ENCODE data around the gene COL25A1.
"Not testable (repeated sequence)": the region's sequence is repeated elsewhere in the genome, so short reads cannot be mapped to it uniquely, and the experiment has no call there.

COL25A1 gene

DNA sequence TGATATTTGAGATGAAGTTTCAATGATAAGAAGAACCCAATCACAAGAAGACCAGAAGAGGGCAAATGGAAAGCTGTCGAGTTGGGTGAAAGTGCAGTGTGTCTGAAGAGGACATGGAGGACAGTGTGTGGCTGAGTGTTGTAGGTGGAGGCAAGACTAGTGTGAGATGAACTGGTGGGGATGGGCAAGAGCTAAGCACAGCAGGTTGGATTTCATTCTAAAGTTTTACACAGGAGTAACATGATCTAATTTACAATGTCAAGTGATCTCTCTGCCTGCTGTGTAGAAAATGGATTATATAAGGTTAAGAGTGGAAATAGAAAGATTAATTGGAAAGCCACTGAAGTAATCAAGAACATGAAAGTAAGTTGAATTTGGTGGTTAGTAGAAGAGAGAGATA, 331.0 kb downstream of the COL25A1 start:
- DNase-seq (ENCODE audit: low read depth in 2 of 2, low spot score in 1 of 2), result no peak

DNA sequence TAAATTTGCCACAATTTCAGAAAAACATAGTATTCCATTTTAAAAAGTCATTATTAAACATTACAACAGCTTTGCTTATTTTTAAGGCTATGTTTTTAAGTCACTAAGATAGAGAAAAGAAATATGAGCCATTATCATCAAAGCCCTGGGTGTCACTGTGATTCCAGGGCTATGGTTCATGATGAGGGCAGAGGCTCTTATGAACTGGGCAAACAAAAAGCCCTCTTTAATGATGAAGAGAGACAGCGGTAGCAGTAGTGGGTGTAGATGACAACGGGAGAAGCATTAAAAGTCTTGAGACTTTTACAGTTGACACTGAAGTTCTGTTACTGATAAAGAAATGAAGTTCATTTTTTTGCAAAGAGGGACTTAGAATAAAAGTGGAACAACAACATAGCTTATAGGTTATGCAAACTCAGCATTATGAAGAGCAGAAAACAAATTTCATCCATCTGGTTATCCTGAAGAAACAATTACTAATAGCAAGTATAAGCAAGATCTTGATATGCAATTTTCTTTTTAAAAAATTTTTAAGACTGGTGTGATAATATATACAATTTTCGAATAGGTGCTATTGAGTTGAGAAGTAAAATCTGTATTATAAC, 336.9 kb downstream of the COL25A1 start:
- DNase-seq (ENCODE audit: low read depth in 2 of 2, low spot score in 1 of 2), result no peak

DNA sequence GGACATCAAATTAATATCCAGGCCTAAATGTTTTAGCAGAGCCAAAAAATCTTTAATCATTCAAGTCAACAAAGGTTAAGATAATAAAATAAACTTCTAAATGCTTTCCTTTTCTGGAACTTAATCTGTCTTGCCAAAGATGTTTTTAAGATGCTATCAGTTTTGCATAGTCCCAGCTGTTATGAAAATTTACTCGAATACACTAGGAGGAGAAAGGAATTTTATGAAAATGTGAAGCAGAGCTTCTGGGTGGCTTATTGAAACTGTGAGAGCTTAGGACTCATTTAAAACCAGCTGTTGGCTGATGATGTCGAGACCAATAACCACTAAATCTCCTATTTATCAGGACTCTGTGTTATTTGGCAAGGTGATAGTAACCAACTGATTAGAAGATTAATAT, 337.4 kb downstream of the COL25A1 start:
- no peak for DNase-seq (ENCODE audit: low read depth in 2 of 2, low spot score in 1 of 2)

DNA sequence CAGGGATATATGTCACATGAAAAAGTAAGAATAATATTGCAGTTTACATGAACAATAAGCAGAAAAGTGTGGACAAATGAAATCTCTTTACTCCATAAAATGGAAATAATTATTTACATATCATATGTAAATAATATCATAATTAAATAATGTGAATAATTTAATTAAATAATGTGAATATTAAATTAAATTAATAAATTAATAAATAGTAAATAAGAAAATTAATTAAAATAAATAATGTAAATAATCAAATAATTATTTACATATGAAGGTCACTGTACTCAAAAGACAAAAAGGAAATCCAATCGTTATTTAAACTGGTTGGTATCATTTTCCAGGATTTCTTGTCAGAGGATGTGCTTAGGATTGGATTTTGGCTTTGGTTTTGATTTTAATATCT, 338.5 kb downstream of the COL25A1 start:
- no peak for DNase-seq (ENCODE audit: low read depth in 2 of 2, low spot score in 1 of 2)

DNA sequence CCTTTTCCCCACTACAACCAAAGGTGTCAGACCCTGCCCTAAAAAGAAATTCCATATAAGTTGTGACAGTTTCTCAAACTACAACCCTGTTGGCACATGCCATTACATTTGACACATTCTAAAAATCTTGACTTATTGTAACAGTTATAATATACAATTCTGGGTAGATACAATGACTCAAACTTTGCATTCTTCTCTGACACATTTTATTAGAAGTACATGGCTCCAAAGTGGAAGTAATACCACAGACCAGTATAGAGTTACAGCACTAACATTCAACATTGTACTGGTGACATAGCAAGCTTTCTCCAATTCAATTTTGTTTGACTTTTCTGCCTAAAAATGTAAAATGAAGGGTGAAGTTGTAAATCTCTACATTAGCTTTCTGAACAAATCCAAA, 343.0 kb downstream of the COL25A1 start:
- DNase-seq (ENCODE audit: low read depth in 2 of 2, low spot score in 1 of 2), result no peak

DNA sequence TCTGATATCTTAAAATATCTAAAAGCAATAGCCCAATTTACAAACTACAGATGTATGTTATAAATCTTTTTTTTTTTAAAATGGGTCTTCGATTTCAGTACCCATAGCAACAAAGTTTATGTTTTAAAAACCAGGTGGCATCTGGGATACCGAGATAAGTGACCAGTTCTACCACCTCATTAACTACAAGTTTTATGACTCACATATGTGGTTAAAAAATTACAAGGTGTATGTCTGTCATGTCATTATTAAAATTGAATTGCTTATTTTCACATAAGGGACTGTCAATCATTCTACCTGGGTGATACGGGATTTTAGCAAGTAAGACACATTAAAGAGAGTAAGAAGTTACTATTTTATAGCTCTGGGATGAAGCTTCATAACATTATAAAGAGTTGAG, 347.6 kb downstream of the COL25A1 start:
- DNase-seq (ENCODE audit: low read depth in 2 of 2, low spot score in 1 of 2), result no peak

DNA sequence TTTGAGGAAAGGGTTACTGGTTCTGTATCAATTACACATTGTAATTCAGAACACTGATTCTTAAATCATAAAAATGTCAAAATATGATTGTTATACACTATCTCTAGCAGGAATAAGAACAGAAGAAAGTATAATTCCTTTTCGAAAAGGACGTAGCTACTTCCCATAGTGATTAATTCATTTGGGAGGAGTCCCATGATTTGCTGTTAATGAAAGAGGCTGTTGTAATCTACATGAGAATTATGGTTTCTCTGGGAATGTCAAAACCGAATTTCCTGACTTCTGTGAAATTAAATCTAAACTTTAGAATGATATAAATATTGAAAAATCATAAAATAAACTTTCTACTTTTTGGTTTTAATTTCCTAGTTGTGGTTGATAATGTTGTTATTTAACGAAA, 348.5 kb downstream of the COL25A1 start:
- DNase-seq (ENCODE audit: low read depth in 2 of 2, low spot score in 1 of 2), result no peak

DNA sequence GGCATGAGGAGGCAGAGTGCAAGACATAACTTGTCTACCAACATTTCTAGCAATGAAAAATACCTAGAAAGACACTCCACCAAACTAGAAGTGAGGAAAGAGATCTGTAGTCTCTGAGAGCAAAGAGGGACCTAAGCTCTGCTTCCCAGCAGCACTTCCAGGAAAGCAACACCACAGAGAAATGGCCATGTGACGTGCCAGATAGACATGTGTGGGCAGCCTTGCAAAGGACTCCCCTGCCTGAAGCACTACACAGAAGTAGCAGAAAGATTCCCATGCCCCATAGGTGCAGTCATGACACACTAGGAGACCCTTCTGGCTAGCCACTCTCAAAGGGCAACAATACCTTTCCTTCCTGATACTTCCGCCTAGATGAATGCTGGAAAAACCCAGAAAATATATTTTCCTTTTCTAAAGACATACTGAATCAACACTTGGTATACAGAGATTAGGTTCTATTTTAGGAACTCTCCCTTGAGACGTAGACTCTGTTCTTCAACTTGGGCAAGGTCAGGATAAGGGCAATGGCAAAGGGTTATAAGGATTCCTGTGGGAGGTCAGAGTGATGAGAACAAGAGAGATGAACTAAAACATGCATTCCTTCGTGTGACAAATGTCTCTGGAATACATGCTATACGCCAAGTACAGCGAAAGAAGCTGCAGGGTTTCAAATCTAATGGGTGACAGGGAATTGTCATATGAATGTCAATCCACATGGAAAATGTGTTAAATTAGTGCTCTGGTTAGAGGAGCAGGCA, 352.1 kb downstream of the COL25A1 start:
- no peak for DNase-seq (ENCODE audit: low read depth in 2 of 2, low spot score in 1 of 2)

DNA sequence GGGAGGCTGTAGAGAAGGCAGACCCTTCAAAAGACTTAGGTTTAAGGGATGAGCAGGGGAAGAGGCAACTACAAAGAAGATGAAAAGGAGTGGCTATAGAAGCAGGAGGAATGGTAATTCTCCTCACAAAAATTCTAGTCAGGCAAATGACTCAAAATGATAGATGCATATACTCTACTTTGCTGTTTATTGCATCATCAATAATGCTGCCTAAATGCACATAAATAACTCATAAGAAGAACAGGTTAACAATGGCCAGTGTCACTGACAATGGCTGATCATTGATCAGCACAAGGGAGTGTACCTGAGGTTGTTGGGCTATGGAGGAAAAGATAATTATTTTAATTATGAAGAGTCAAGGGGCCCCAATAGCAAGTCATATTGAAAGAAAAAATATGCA, 354.9 kb downstream of the COL25A1 start:
- no peak for DNase-seq (ENCODE audit: low read depth in 2 of 2, low spot score in 1 of 2)

DNA sequence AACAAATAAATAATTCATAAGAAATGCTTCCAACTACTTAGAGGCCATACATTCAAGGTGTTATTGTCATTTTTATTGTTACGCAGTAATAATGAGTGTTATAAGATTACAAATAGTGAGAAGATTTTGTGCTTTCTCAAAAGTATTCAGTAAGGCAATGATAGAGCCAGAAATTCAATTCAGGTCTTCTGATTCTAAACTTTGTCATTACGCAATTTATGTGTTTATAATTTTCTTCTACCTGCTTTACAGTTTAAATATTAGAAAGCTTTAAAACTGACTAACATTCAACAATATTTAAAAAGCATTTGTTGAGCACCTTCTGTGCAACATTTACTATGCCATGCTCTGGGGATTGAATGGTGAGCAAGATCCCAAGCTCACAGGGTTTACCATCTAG, 356.2 kb downstream of the COL25A1 start:
- no peak for DNase-seq (ENCODE audit: low read depth in 2 of 2, low spot score in 1 of 2)

DNA sequence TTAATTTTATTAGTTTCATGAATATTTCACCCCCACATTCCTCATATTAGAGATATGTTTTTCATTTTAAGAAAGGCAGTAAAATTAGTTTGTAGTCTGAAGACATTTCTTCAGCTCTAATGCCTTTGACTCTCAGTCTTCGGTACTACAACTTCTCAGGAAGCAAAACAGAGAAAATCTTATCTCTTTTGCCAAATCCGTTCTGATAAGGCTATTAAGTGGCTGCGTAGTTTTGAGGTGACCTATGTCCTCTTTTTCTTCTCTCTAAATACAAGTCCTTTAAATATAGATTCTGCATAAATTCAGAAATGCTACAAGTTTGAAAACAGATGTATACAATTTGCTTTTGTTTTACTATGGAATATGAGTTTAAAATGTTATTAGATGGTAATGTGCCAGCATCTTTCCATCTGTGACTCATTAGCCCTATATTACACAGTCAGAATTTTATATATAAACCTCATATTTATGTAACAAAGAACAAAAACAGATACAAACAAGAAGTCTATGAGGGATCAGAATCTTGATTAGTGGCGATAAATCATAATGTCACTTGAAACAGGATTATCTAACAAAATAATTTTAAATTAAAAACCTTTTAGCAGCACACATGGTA, 358.4 kb downstream of the COL25A1 start:
- no peak for DNase-seq (ENCODE audit: low read depth in 2 of 2, low spot score in 1 of 2)

DNA sequence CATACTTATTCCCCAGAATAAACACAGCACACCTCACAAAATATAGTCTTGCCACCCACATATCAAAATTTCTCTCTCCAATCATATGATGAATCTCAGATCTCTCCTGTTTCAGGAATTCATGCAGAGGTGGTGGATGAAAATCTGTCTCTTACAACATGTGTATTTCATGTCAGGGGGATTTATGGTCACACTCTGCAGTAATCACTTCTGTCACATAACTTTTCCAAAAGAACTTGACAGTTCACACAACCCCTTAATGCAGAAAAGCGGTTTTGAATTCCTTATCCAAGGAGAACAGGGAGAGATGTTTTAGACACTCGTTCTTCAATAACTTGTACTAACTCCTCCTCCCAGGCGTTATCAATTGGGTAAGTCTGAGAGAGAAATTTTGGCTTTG, 359.1 kb downstream of the COL25A1 start:
- DNase-seq (ENCODE audit: low read depth in 2 of 2, low spot score in 1 of 2), result no peak

DNA sequence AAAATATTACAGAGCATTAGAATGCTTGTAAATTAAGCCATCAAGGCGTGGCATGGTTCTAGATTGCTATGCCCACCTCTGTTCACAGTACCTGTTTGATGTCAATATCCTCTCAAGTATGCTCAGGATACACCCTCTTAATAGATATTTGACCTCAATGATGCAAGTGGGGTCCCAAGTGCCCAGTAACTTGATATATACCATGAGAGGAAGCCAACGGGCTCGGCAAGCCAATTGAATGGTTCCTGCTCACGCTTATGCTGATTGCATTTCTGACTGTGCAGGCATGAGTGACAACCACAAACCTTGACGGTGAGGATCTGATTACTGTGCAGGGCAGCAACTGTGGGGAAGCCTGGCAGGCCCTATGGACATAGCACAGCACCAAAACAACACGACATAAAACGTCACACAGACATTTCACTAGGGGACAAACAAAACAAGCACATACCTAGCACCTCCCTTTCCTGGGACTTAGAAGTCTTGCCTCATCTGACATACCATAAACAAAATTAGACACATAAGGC, 360.5 kb downstream of the COL25A1 start:
- no peak for DNase-seq (ENCODE audit: low read depth in 2 of 2, low spot score in 1 of 2)

DNA sequence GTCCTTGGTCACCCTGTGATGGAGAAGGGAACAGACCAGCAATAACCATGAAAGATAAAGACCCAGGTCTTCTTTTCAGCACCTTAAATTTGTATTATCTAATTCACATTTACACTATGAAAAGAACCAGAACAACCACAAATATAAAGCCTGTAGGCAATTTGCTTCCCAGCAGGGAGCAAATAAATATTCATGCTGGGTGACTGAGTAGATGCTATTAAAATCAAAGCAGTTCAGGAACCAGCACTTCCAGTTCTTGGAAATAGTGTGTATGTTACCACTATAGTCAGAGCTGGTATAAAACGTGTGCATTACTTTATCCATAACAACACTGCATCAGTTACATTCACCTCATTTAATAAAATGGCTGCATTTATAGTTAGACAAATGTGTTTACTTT, 361.8 kb downstream of the COL25A1 start:
- DNase-seq (ENCODE audit: low read depth in 2 of 2, low spot score in 1 of 2), result no peak

DNA sequence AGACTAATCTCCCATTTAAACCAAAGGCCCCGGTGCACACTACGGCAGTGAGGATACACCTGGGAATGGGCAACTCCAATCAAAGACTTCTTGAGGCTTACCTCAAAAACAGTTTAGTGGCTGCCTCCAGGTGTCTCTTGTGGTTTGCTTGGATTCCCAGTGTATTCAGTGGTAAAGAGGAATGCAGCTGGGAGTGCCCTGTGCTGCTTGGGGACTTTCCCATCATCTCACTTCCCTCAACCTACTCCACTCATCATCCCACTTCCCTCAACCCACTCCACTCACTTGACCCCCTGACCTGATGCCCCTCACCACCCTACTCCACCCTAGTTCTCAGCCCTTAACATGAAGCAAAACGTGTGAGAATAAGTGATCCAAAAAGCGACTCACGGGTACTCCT, 362.3 kb downstream of the COL25A1 start:
- DNase-seq (ENCODE audit: low read depth in 2 of 2, low spot score in 1 of 2), result no peak

DNA sequence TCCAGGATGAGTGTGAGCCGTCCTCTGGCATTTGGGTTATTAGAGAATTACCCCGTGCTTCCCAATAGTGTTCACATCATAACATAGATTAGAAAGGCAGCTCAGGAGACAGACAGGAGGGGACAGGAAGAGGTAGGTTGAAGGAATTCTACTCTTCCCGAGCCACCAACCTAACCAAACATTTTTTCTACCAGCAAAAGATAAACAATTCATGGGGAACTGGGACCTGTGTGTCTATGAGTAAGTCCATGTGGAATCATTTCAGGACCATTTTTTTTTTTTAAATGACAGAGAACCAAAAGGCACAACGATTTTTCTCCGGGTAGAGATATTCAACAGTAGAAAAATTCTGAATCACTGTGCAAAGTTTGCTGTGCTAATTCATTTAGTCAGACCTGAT, 365.4 kb downstream of the COL25A1 start:
- no peak for DNase-seq (ENCODE audit: low read depth in 2 of 2, low spot score in 1 of 2)

DNA sequence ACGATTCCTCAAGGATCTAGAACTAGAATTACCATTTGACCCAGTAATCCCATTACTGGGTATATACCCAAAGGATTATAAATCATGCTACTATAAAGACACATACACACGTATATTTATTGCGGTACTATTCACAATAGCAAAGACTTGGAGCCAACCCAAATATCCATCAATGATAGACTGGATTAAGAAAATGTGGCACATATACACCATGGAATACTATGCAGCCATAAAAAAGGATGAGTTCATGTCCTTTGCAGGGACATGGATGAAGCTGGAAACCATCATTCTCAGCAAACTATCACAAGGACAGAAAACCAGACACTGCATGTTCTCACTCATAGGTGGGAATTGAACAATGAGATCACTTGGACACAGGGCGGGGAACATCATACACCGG, 368.5 kb downstream of the COL25A1 start:
- DNase-seq (ENCODE audit: low read depth in 2 of 2, low spot score in 1 of 2), result not testable (repeated sequence)

DNA sequence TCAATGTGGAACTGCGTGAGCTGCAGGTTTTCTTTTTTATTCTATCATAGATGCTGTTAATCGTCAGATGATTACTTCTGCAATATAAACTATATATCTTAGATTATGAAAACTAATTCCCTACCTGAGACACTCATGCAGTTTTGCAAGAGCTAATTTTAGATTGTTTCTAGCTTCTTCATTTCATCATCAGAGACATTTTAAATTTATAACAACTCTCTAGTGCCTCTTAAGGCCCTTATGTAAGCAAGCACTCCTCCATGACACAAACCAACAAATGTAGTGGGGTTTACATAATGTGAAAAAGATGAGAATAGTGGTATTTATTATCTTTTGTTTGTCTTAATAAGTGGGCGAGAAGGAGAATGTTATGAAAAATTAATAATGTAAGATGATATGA, 369.4 kb downstream of the COL25A1 start:
- no peak for DNase-seq (ENCODE audit: low read depth in 2 of 2, low spot score in 1 of 2)

DNA sequence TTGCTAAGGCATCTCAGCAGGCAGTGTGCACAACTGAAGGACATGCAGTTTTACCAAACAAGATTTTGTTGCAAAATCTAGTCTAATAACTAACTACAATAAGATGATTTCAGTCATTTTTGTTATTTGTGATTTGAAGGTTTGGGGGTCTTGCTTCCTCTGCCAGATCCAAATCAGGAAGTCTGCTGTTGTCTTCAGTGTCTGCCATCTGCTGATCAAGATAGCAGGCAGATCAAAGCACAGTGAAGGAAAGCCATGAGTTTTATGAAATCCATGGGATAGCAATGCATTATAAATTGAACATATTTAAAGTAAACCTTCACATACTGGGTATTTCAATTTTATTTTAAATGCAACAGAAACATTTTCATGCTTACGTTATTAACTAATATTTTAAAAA, 370.5 kb downstream of the COL25A1 start:
- no peak for DNase-seq (ENCODE audit: low read depth in 2 of 2, low spot score in 1 of 2)

DNA sequence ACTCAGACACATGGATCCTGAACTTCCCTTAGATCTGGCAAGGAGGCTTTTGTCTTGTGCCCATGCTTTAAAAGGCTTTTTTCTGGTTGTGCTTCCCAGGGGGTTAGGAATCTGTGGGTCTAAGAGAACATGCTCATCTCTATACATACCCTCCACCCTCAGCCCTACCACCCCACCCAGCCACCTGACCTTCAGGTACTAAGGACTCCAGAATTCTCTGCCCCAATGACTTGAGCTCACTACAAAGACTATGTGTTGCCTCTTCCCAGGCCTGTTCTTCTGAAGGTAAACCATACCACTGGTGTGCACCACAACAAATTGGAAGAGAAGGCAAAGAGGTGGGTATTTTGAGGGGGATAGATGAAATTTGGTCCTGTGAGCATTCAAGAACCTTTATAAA, 372.3 kb downstream of the COL25A1 start:
- DNase-seq (ENCODE audit: low read depth in 2 of 2, low spot score in 1 of 2), result no peak

DNA sequence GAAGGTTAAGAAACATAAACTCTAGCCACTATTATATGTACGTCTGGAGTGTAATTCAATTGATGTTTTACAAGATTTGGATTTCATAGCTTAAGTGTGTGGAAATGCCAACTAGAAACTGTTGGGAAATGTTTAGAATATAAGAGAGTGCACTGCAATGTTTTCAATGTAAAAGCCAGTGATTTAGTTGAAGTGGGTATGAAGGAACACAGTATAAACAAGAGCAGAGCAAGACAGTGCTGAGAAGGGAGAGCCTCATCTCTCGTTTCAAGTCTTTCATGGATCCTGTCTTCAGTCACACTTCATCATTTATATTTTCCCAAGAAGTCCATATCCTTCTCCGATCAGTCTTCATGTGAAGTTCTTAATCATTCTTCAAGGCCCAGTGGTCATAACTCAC, 375.7 kb downstream of the COL25A1 start:
- no peak for DNase-seq (ENCODE audit: low read depth in 2 of 2, low spot score in 1 of 2)

DNA sequence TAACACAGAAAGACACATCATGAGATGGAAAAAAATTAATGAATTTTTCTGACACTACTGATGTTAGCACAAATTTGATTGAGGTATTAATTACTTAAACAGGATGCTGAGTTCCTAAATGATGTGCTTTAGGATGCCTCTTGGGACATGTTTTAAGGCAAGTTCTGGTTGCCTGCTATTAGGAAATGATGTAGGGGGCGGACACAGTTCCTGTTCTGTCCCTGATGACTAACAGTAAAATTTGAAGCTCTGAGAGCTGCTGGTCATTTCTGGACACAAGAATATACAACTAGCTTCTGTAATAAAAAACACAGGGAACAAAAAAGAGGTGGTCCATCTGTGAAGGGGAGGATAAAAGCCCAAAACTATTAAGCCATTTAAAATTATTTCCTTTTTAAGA, 376.4 kb downstream of the COL25A1 start:
- no peak for DNase-seq (ENCODE audit: low read depth in 2 of 2, low spot score in 1 of 2)

DNA sequence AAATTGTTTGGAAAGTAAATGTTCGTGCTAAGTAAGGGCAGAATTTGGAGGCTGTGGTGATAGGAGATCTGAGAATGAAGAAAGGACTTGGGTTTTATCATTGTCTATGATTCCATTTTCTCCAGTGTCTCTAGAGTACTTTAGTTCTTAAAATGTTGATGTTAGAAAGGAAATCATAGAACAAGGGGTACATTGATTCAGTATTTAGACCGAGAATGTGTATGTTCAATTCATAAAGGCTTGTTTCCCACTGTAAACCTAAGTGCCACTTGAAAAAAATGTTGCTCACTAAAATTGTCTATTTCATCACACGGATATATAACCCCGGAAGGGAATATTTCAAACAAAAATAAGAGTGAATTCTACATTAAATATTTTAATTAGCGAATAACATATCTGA, 380.3 kb downstream of the COL25A1 start:
- DNase-seq (ENCODE audit: low read depth in 2 of 2, low spot score in 1 of 2), result no peak
